H1 (cell line): ENCODE data around the gene WNK2. TPM values are rescaled to one million over a fixed set of nuclear protein-coding genes. Genes with fewer than 3 reads are reported as not detected.

Experiments
- CTCF ChIA-PET: fragments of 300-600 bp; sonication (Branson Sonifier 250); formaldehyde crosslinking; loops from one replicate; lab custom pipeline; 2021; ENCODE audit not compliant: partially characterized antibody; lab: Charles Lee
- POLR2A ChIA-PET: fragments of 300-600 bp; sonication (Branson Sonifier 250); formaldehyde crosslinking; loops from one replicate; lab custom pipeline; 2021; ENCODE audit warnings: inconsistent platforms; ENCODE audit not compliant: partially characterized antibody; lab: Charles Lee
- DNase-seq, 2 experiments: peaks; one replicate each; pipeline versions ENCODE4 v3.0.0 to v3.0.0-alpha.2; 2010 to 2022; ENCODE audit warnings: low spot score in 2 of 2, low read depth in 1 of 2, mixed read lengths in 1 of 2
- FAIRE-seq: peaks from 2 replicates; lab custom pipeline; 2011; peaks lifted over from hg19 to GRCh38; lab: Jason Lieb, UNC
- H2AFZ ChIP-seq: 2 replicates; pipeline ENCODE4 v1.8.1; 2012; ENCODE audit warnings: low read length, inconsistent platforms
- H2AK5ac ChIP-seq: 2 replicates; pipeline ENCODE4 v1.6.1; 2013; ENCODE audit warnings: low read depth, low read length
- H2BK120ac ChIP-seq: replicated peaks from 2 replicates; pipeline ENCODE3; 2013; ENCODE audit warnings: low read depth, low read length, inconsistent platforms
- H2BK12ac ChIP-seq: 2 replicates; pipeline ENCODE4 v1.6.1; 2013; ENCODE audit warnings: low read depth, low read length
- H2BK15ac ChIP-seq: 2 replicates; pipeline ENCODE4 v1.6.1; 2013; ENCODE audit warnings: low read length
- H2BK20ac ChIP-seq: 2 replicates; pipeline ENCODE4 v1.6.1; 2013; ENCODE audit warnings: low read length
- H2BK5ac ChIP-seq: 2 replicates; pipeline ENCODE4 v1.6.1; 2013; ENCODE audit warnings: low read depth, low read length
- H3K14ac ChIP-seq: 2 replicates; pipeline ENCODE4 v1.6.1; 2013; ENCODE audit warnings: inconsistent platforms; ENCODE audit not compliant: insufficient read length
- H3K18ac ChIP-seq: 2 replicates; pipeline ENCODE4 v1.6.1; 2013; ENCODE audit warnings: low read length; ENCODE audit errors: extremely low read depth
- H3K23ac ChIP-seq: 2 replicates; pipeline ENCODE4 v1.6.1; 2013; ENCODE audit warnings: inconsistent platforms; ENCODE audit not compliant: insufficient read length
- H3K23me2 ChIP-seq: 2 replicates; pipeline ENCODE4 v1.6.1; 2013; ENCODE audit warnings: low read depth, low read length
- H3K27ac ChIP-seq: 2 replicates; pipeline ENCODE4 v1.6.1; 2011; ENCODE audit warnings: low read depth, low read length, inconsistent platforms
- H3K27me3 ChIP-seq, 4 experiments: replicated peaks in 1 of 4; 1 replicate in 1 of 4; 2 replicates in 3 of 4; pipeline versions ENCODE4 v1.6.1 to v1.8.1; 2011 to 2013; ENCODE audit warnings: low read length in 3 of 4, mild to moderate bottlenecking in 3 of 4, inconsistent platforms in 2 of 4, mixed read lengths in 2 of 4, moderate library complexity in 1 of 4; ENCODE audit not compliant: control insufficient read depth in 3 of 4, insufficient read depth in 3 of 4; ENCODE audit errors: extremely low read depth in 1 of 4
- H3K36me3 ChIP-seq, 4 experiments: 2 replicates each; pipeline versions ENCODE4 v1.6.1 to v1.8.1; 2011 to 2013; ENCODE audit warnings: mild to moderate bottlenecking in 4 of 4, low read length in 3 of 4, moderate library complexity in 2 of 4, control low read depth in 1 of 4, inconsistent platforms in 1 of 4; ENCODE audit not compliant: insufficient read depth in 4 of 4, control insufficient read depth in 2 of 4
- H3K4ac ChIP-seq: replicated peaks from 2 replicates; pipeline ENCODE3; 2013; ENCODE audit warnings: low read length, low read depth, mixed read lengths, inconsistent platforms; ENCODE audit not compliant: insufficient read length
- H3K4me1 ChIP-seq, 4 experiments: replicated peaks in 1 of 4; 1 replicate in 1 of 4; 2 replicates in 3 of 4; pipeline versions ENCODE4 v1.6.1 to v1.8.1; 2011 to 2013; ENCODE audit warnings: low read length in 3 of 4, inconsistent platforms in 2 of 4, mixed read lengths in 1 of 4; ENCODE audit not compliant: insufficient read depth in 4 of 4, control insufficient read depth in 3 of 4
- H3K4me2 ChIP-seq, 2 experiments: 2 replicates each; pipeline versions ENCODE4 v1.6.1 to v1.8.1; 2011 to 2013; ENCODE audit warnings: low read depth in 2 of 2, low read length in 2 of 2, control low read depth in 1 of 2, inconsistent platforms in 1 of 2, mild to moderate bottlenecking in 1 of 2; ENCODE audit not compliant: insufficient read depth in 1 of 2
- H3K4me3 ChIP-seq, 4 experiments: fragments of 200-600, 300-600 bp in 1 of 4; sonication (generic), shearing (Covaris generic), sonication (Bioruptor Twin) in 1 of 4; 2 replicates each; pipeline versions ENCODE4 v1.5.1 to v1.8.1; 2011 to 2016; ENCODE audit warnings: low read length in 4 of 4, low read depth in 3 of 4, control low read depth in 2 of 4, inconsistent platforms in 2 of 4, mild to moderate bottlenecking in 2 of 4, mixed read lengths in 1 of 4, moderate library complexity in 1 of 4; ENCODE audit not compliant: insufficient read depth in 2 of 4; ENCODE audit errors: extremely low read depth in 1 of 4
- H3K56ac ChIP-seq: replicated peaks from 2 replicates; pipeline ENCODE3; 2013; ENCODE audit warnings: low read depth, mild to moderate bottlenecking, mixed read lengths, low read length, inconsistent platforms; ENCODE audit not compliant: insufficient read length
- H3K79me1 ChIP-seq: 2 replicates; pipeline ENCODE4 v1.6.1; 2013; ENCODE audit warnings: low read depth, low read length, control low read depth
- H3K79me2 ChIP-seq, 2 experiments: 2 replicates each; pipeline versions ENCODE4 v1.6.1 to v1.8.1; 2012 to 2013; ENCODE audit warnings: low read length in 2 of 2, mild to moderate bottlenecking in 2 of 2, inconsistent platforms in 1 of 2; ENCODE audit not compliant: insufficient read depth in 2 of 2, control insufficient read depth in 1 of 2
- H3K9ac ChIP-seq, 4 experiments: replicated peaks in 1 of 4; 1 replicate in 1 of 4; 2 replicates in 3 of 4; pipeline versions ENCODE4 v1.6.1 to v1.8.1; 2011 to 2013; ENCODE audit warnings: low read depth in 3 of 4, low read length in 3 of 4, control low read depth in 2 of 4, mild to moderate bottlenecking in 2 of 4, moderate library complexity in 2 of 4, inconsistent platforms in 1 of 4; ENCODE audit errors: extremely low read depth in 1 of 4
- H3K9me3 ChIP-seq, 2 experiments: 2 replicates each; pipeline versions ENCODE4 v1.6.1 to v1.8.1; 2012 to 2013; ENCODE audit warnings: mild to moderate bottlenecking in 2 of 2, moderate library complexity in 2 of 2, control low read depth in 1 of 2, inconsistent platforms in 1 of 2, low read depth in 1 of 2, low read length in 1 of 2, mixed read lengths in 1 of 2; ENCODE audit not compliant: insufficient read depth in 2 of 2
- H4K20me1 ChIP-seq, 2 experiments: replicated peaks in 1 of 2; 2 replicates each; pipeline versions ENCODE3 to v1.8.1; 2011 to 2013; ENCODE audit warnings: inconsistent platforms in 2 of 2, low read length in 2 of 2, mild to moderate bottlenecking in 1 of 2; ENCODE audit not compliant: insufficient read depth in 2 of 2, control insufficient read depth in 1 of 2
- H4K5ac ChIP-seq: 2 replicates; pipeline ENCODE4 v1.6.1; 2013; ENCODE audit warnings: low read length, low read depth, mixed read lengths, inconsistent platforms; ENCODE audit not compliant: insufficient read length
- H4K8ac ChIP-seq: 2 replicates; pipeline ENCODE4 v1.8.0; 2013; ENCODE audit warnings: mild to moderate bottlenecking, moderate library complexity, low read length, inconsistent platforms; ENCODE audit not compliant: insufficient read depth; ENCODE audit errors: extremely low read depth
- H4K91ac ChIP-seq: replicated peaks from 2 replicates; pipeline ENCODE3; 2013; ENCODE audit warnings: low read length, mixed read lengths, inconsistent platforms; ENCODE audit not compliant: insufficient read length
- ASH2L ChIP-seq: fragments of 200-600, 300-600 bp; sonication (generic); IDR thresholded peaks from one replicate; pipeline ENCODE4 v1.7.1; 2017; ENCODE audit warnings: low read length
- ATF3 ChIP-seq: IDR thresholded peaks from 2 replicates; pipeline ENCODE4 v1.6.1; 2011; ENCODE audit warnings: low read depth, mild to moderate bottlenecking, low read length; ENCODE audit not compliant: insufficient read depth
- BCL11A ChIP-seq, 2 experiments: IDR thresholded peaks; one replicate each; pipeline ENCODE4 v1.6.1; 2011; ENCODE audit warnings: low read depth in 2 of 2, low read length in 2 of 2, mild to moderate bottlenecking in 2 of 2
- JUND ChIP-seq: IDR thresholded peaks from 2 replicates; pipeline ENCODE4 v1.6.1; 2011; ENCODE audit warnings: mild to moderate bottlenecking, improper control_type of control experiment, low read length
- KDM1A ChIP-seq: fragments of 200-600, 300-600 bp; sonication (generic); IDR thresholded peaks from 2 replicates; pipeline ENCODE4 v1.7.1; 2016; ENCODE audit warnings: mild to moderate bottlenecking, low read length, borderline replicate concordance
- KDM4A ChIP-seq: IDR thresholded peaks from one replicate; pipeline ENCODE4 v1.7.1; 2012; ENCODE audit warnings: low read depth, mild to moderate bottlenecking, moderate library complexity, low read length, inconsistent platforms; ENCODE audit not compliant: severe bottlenecking
- KDM5A ChIP-seq: fragments of 200-600 bp; IDR thresholded peaks from 2 replicates; pipeline ENCODE4 v1.7.1; 2012; ENCODE audit warnings: mild to moderate bottlenecking, low read length, inconsistent platforms, mixed read lengths
- TBP ChIP-seq: IDR thresholded peaks from 2 replicates; pipeline ENCODE4 v1.6.1; 2011; ENCODE audit warnings: low read depth, low read length, improper control_type of control experiment
- YY1 ChIP-seq: IDR thresholded peaks from 2 replicates; pipeline ENCODE4 v1.6.1; 2011; ENCODE audit warnings: low read depth, mild to moderate bottlenecking, low read length
- WGBS, 2 experiments: shearing (Covaris generic) in 1 of 2; methylation state at CpG; one replicate each; pipeline versions ENCODE4 v1.1.6 to v1.1.7; 2013 to 2015; ENCODE audit warnings: low lambda C conversion rate in 2 of 2, mixed read lengths in 2 of 2, inconsistent platforms in 1 of 2, low coverage in 1 of 2, missing lambda C conversion rate in 1 of 2; ENCODE audit not compliant: insufficient replicate concordance in 2 of 2, insufficient coverage in 1 of 2, insufficient read length in 1 of 2; ENCODE audit errors: extremely low coverage in 1 of 2, missing lambda C conversion rate in 1 of 2; 5-methylcytosine and 5-hydroxymethylcytosine counted together
- polyA plus RNA-seq, 7 experiments: library from polyadenylated mRNA; depleted of rRNA in 3 of 7; stranded (reverse) in 5 of 7; unstranded in 2 of 7; fragments of >200 nt in 5 of 7; fragments of 200-250 nt in 2 of 7; gene quantifications; 1 replicate in 5 of 7; 2 replicates in 1 of 7; 4 replicates in 1 of 7; pipeline versions ENCODE4 v1.2.1 to v1.2.3, GENCODE V29; 2011 to 2013; ENCODE audit warnings: missing spikeins in 2 of 7, mixed read lengths in 2 of 7
- total RNA-seq: library from RNA; stranded (reverse); fragmentation: NEBNext Ultra II Directional; extraction: Animal tissue kit (Norgen Biotek cat#: 25700); gene quantifications from 2 replicates; pipeline ENCODE4 v1.2.1, GENCODE V29; 2021

WNK2 gene
- total and polyA plus RNA-seq, 2 of the 8 experiments (the other 6 are each of a cell fraction or from before 2014, with no cell fraction given): 12.0 to 87.2 TPM

- Histone ChIP-seq H2AFZ (no peak overlapping the region), H4K20me1 (peaks cover 0 to 4% of the 10 kb centered on the region in 2 experiments), H2BK120ac (no peak overlapping the region), H3K4me1 (peaks cover 0 to 4% (median 1%) of the 10 kb centered on the region in 4 experiments; a peak in 1 of 7 replicates), H2BK12ac (no peak overlapping the region), H3K9ac (no peak overlapping the region), H3K23me2 (peaks cover 8% of the 10 kb centered on the region; the same call in 1 of the 2 replicates), H3K27ac (no peak overlapping the region), H4K5ac (no peak overlapping the region), H3K27me3 (no peaks in the 10 kb centered on the region), H2BK20ac (no peak overlapping the region), H2BK5ac (no peak overlapping the region), H3K14ac (no peak overlapping the region), H3K79me2 (no peaks in the 10 kb centered on the region), H4K91ac (no peak overlapping the region), H4K8ac (no peak overlapping the region), H3K4ac (no peak overlapping the region), H3K36me3 (peaks cover 0 to under 1% (median 0%) of the 10 kb centered on the region in 4 experiments; a peak in 4 of 8 replicates), H2BK15ac (no peak overlapping the region), H3K4me3 (no peak overlapping the region), H3K23ac (no peak overlapping the region), H3K9me3 (no peaks in the 10 kb centered on the region), H3K56ac (no peak overlapping the region), H2AK5ac (no peak overlapping the region), H3K4me2 (no peak overlapping the region), H3K79me1 (no peaks in the 10 kb centered on the region), H3K18ac (no peak overlapping the region)
- POLR2A ChIA-PET: interaction anchor here (1.9 kb wide), 1 partner anchor 10 kb away, joined by 4 read pairs; no protein-coding TSS in a partner anchor
- peak in 1 of 2 experiments; percentile 57 for DNase-seq
- FAIRE-seq: no peak
- 84% methylated on average over 31 of the region's 33 CpGs; no CpG with 5 or more reads in 1 of the 2 experiments for WGBS, 2 experiments
- CTCF ChIA-PET: interaction anchor here (0.6 to 2.4 kb wide), 17 partner anchors 9 to 200 kb away, joined by 3 to 12 read pairs (median 4); no protein-coding TSS in a partner anchor
- TF ChIP-seq ATF3 (no peak), BCL11A (IDR thresholded peaks at IDR 0.05; ENCODE audit: low read depth in 2 of 2, low read length in 2 of 2) (no peak), YY1 (no peak), TBP (no peak), JUND (no peak), KDM1A (no peak), ASH2L (no peak), KDM4A (no peak), KDM5A (no peak)
Measured at GRCh38 chr9:93297659-93298497, 113.9 kb downstream of the WNK2 start.
